Panc1 (cell line): ENCODE results near the gene ALK. TPM values are rescaled to one million over a fixed set of nuclear protein-coding genes. Genes with fewer than 3 reads are reported as not detected.
A peak's percentile ranks its signal among the peaks of the same experiment; 100 is the strongest.

ENCODE experiments used
- ATAC-seq: fragments of 200-7000 bp; cut with Tn5 transposase; 2 replicates; pipeline ENCODE4 v1.9.1; 2020; ENCODE audit warnings: mild to moderate bottlenecking, moderate library complexity
- BruUV-seq: library from RNA; stranded (reverse); fragments of 400-500 nt; replicated peaks from 2 replicates; lab custom pipeline; 2021; lab: Mats Ljungman, UMichigan
- CTCF ChIA-PET: fragments of 300-600 bp; sonication (Branson Sonifier 250); formaldehyde crosslinking; loops from one replicate; lab custom pipeline; 2022; ENCODE audit warnings: antibody characterized with exemption; lab: Charles Lee
- POLR2A ChIA-PET: fragments of 300-600 bp; sonication (Branson Sonifier 250); formaldehyde crosslinking; loops from one replicate; lab custom pipeline; 2022; ENCODE audit warnings: antibody characterized with exemption; lab: Charles Lee
- DNase-seq: peaks from one replicate; pipeline ENCODE4 v3.0.0-alpha.2; 2010; ENCODE audit warnings: low read depth, low spot score
- H3K27ac ChIP-seq: 2 replicates; pipeline ENCODE4 v1.5.1; 2011; ENCODE audit warnings: mild to moderate bottlenecking, low read length, inconsistent platforms
- H3K27me3 ChIP-seq: fragments of 200-500 bp; sonication (Bioruptor generic); 2 replicates; pipeline ENCODE4 v1.6.0; 2014; ENCODE audit warnings: low read length, inconsistent platforms; ENCODE audit not compliant: control insufficient read depth, insufficient read depth
- H3K36me3 ChIP-seq: fragments of 200-500 bp; sonication (Bioruptor generic); 2 replicates; pipeline ENCODE4 v1.5.1; 2014; ENCODE audit warnings: inconsistent platforms, mild to moderate bottlenecking, low read length, moderate library complexity; ENCODE audit not compliant: control insufficient read depth, insufficient read depth
- H3K4me1 ChIP-seq: 2 replicates; pipeline ENCODE4 v1.5.1; 2011; ENCODE audit warnings: inconsistent platforms, mild to moderate bottlenecking, low read length, moderate library complexity; ENCODE audit not compliant: control insufficient read depth, insufficient read depth
- H3K4me3 ChIP-seq, 2 experiments: 2 replicates each; pipeline ENCODE4 v1.5.1; 2011 to 2012; ENCODE audit warnings: low read depth in 2 of 2, low read length in 2 of 2, mild to moderate bottlenecking in 2 of 2, inconsistent platforms in 1 of 2, moderate library complexity in 1 of 2
- H3K9me3 ChIP-seq: fragments of 200-500 bp; sonication (Bioruptor generic); 2 replicates; pipeline ENCODE4 v1.5.1; 2014; ENCODE audit warnings: low read depth, mild to moderate bottlenecking, inconsistent platforms, low read length, moderate library complexity; ENCODE audit not compliant: control insufficient read depth, insufficient read depth
- CTCF ChIP-seq: fragments of 450-650 bp; IDR thresholded peaks from 2 replicates; pipeline ENCODE4 v1.5.1; 2017; ENCODE audit warnings: mild to moderate bottlenecking
- POLR2AphosphoS5 ChIP-seq: IDR thresholded peaks from 2 replicates; pipeline ENCODE4 v1.6.1; 2012; ENCODE audit warnings: mild to moderate bottlenecking, low read depth, low read length, moderate library complexity
- REST ChIP-seq, 2 experiments: IDR thresholded peaks; 2 replicates each; pipeline ENCODE4 v1.6.1; 2011 to 2012; ENCODE audit warnings: low read depth in 2 of 2, control low read depth in 1 of 2, low read length in 1 of 2, mild to moderate bottlenecking in 1 of 2, moderate library complexity in 1 of 2; ENCODE audit not compliant: insufficient read depth in 1 of 2
- SIN3A ChIP-seq: IDR thresholded peaks from 2 replicates; pipeline ENCODE4 v1.6.1; 2012; ENCODE audit warnings: low read depth, mild to moderate bottlenecking, low read length, moderate library complexity, borderline replicate concordance; ENCODE audit not compliant: insufficient read depth
- TCF7L2 ChIP-seq: IDR thresholded peaks from 2 replicates; pipeline ENCODE4 v1.6.1; 2011; ENCODE audit warnings: mild to moderate bottlenecking, low read depth, low read length, inconsistent platforms
- in situ Hi-C: cut with HindIII; loops from 2 replicates; pipeline ENCODE4 v1.10.0; 2016; ENCODE audit warnings: low sequenced_read_pairs, low pct_unique_long_range_greater_than_20kb
- intact Hi-C: fragments of 100-400 bp; cut with micrococcal nuclease; formaldehyde crosslinking; loops from one replicate; pipeline ENCODE4 v1.10.0; 2022; ENCODE audit not compliant: unreplicated experiment
- total RNA-seq: library from RNA; stranded (reverse); gene quantifications from one replicate; pipeline ENCODE4 v1.2.1, GENCODE V29; 2021; ENCODE audit not compliant: unreplicated experiment

Gene ALK
- total RNA-seq, 1 experiment from 2014 or later: not detected

- CTCF ChIA-PET: no interaction called here
- BruUV-seq: no TSS peak
- no peak overlapping the region for H3K27ac ChIP-seq
- no peak overlapping the region for H3K4me3 ChIP-seq
- H3K4me1 ChIP-seq: no peaks in the 10 kb centered on the region
- POLR2A ChIA-PET: no interaction called here
- H3K36me3 ChIP-seq: no peaks in the 10 kb centered on the region
- no peaks in the 10 kb centered on the region for H3K27me3 ChIP-seq
- in situ Hi-C loops: no loop called here
- no peaks in the 10 kb centered on the region for H3K9me3 ChIP-seq
- ATAC-seq (peak; percentile 93), DNase-seq (peak; percentile 100)
- no peak for TF ChIP-seq CTCF
- no peak for TF ChIP-seq TCF7L2
- no peak for TF ChIP-seq REST (IDR thresholded peaks at IDR 0.05; ENCODE audit: insufficient read depth in 1 of 2, low read depth in 2 of 2, low read length in 1 of 2)
- TF ChIP-seq POLR2AphosphoS5: no peak
- intact Hi-C loops: loop anchor here (1.0 kb wide), 1 partner anchor 27 kb away; no protein-coding TSS in a partner anchor
These were observed 173.5 kb downstream of the ALK start for GRCh38 chr2:29747786-29748470.

- in situ Hi-C loops (no loop called here), intact Hi-C loops (no loop called here)
- no peaks in the 10 kb centered on the region for H3K27me3 ChIP-seq
- BruUV-seq: no TSS peak
- H3K36me3 ChIP-seq: no peaks in the 10 kb centered on the region
- no peak overlapping the region for H3K27ac ChIP-seq
- no peak for TF ChIP-seq POLR2AphosphoS5
- TF ChIP-seq TCF7L2: no peak
- no peak for TF ChIP-seq SIN3A
- TF ChIP-seq CTCF: no peak
- no peak for TF ChIP-seq REST (IDR thresholded peaks at IDR 0.05; ENCODE audit: insufficient read depth in 1 of 2, low read depth in 2 of 2, low read length in 1 of 2)
- no peak overlapping the region for H3K4me3 ChIP-seq
- no peak for DNase-seq
- no peaks in the 10 kb centered on the region for H3K4me1 ChIP-seq
- ChIA-PET CTCF (no interaction called here), POLR2A (no interaction called here)
- H3K9me3 ChIP-seq: no peaks in the 10 kb centered on the region
- ATAC-seq: no peak
These were observed 176.4 kb downstream of the ALK start for GRCh38 chr2:29744976-29745375.
